Lower leg skin (tissue), 4 donors: ENCODE data around the gene TRIO. TPM values are rescaled to one million over a fixed set of nuclear protein-coding genes. Genes with fewer than 3 reads are reported as not detected.
A peak's percentile ranks its signal among the peaks of the same experiment; 100 is the strongest.

Experiments
- DNase-seq, 2 donors: peaks; one replicate each; pipeline ENCODE4 v3.0.0-alpha.2; 2019; ENCODE audit warnings: low spot score in 2 of 2
- H3K4me3 ChIP-seq: fragments of 200-600 bp; sonication (generic); 2 replicates; pipeline ENCODE4 v1.5.1; 2017; ENCODE audit warnings: mild to moderate bottlenecking, low read depth; ENCODE audit not compliant: poor library complexity, severe bottlenecking
- CTCF ChIP-seq, 3 donors: fragments of 450-650 bp; IDR thresholded peaks; one replicate each; pipeline ENCODE4 v1.5.1; 2016; ENCODE audit warnings: antibody characterized with exemption in 3 of 3, mild to moderate bottlenecking in 3 of 3, moderate library complexity in 2 of 3
- POLR2A ChIP-seq, 2 donors: fragments of 450-650 bp; IDR thresholded peaks; one replicate each; pipeline ENCODE4 v1.6.1; 2016 to 2017; ENCODE audit warnings: antibody characterized with exemption in 2 of 2, mild to moderate bottlenecking in 1 of 2, moderate library complexity in 1 of 2
- WGBS, 2 donors: methylation state at CpG; one replicate each; pipeline ENCODE4 v1.1.5; 2018; 5-methylcytosine and 5-hydroxymethylcytosine counted together
- intact Hi-C: fragments of 100-400 bp; cut with DNase I; formaldehyde crosslinking; loops from one replicate; pipeline ENCODE4 v1.15.0; 2023; ENCODE audit warnings: low total_unique reads
- total RNA-seq, 4 donors: library from RNA; depleted of rRNA; stranded (reverse); fragments of >200 nt; gene quantifications; one replicate each; pipeline ENCODE4 v1.1.0, GENCODE V29; 2016

The TRIO gene
- total RNA-seq, 4 donors from 2014 or later, result 47.8 to 101 (median 64.5) TPM

- DNase-seq, result no peak
- no peak overlapping the region for H3K4me3 ChIP-seq
- TF ChIP-seq CTCF (IDR thresholded peaks at IDR 0.05) (no peak), POLR2A (IDR thresholded peaks at IDR 0.05) (no peak)
- 98 to 99% methylated on average over 12 to 16 of the region's 26 CpGs for WGBS, 2 donors
- intact Hi-C loops, result no loop called here
These were observed 312.7 kb downstream of the TRIO start for GRCh38 chr5:14455814-14456321.

GRCh38 chr5:14457476-14457875, 314.3 kb downstream of the TRIO start:
- H3K4me3 ChIP-seq, result no peak overlapping the region
- WGBS, 2 donors, result 69 to 80% methylated on average over 7 of the region's 7 CpGs
- intact Hi-C loops, result no loop called here
- DNase-seq, result no peak
- TF ChIP-seq POLR2A (IDR thresholded peaks at IDR 0.05) (no peak), CTCF (IDR thresholded peaks at IDR 0.05) (no peak)

- DNase-seq, result no peak
- WGBS, 2 donors, result 53 to 57% methylated on average over 3 of the region's 3 CpGs
- H3K4me3 ChIP-seq, result no peak overlapping the region
- no peak for TF ChIP-seq POLR2A (IDR thresholded peaks at IDR 0.05)
- no peak for TF ChIP-seq CTCF (IDR thresholded peaks at IDR 0.05)
- intact Hi-C loops, result no loop called here
These were observed 315.3 kb downstream of the TRIO start for GRCh38 chr5:14458414-14458813.

- intact Hi-C loops, result no loop called here
- 97% methylated on average over 41 to 46 of the region's 46 CpGs for WGBS, 2 donors
- TF ChIP-seq POLR2A (IDR thresholded peaks at IDR 0.05) (no peak), CTCF (IDR thresholded peaks at IDR 0.05) (no peak)
- H3K4me3 ChIP-seq, result no peak overlapping the region
- DNase-seq, result no peak
These were observed 317.8 kb downstream of the TRIO start for GRCh38 chr5:14460844-14461398.

- no peak for TF ChIP-seq POLR2A (IDR thresholded peaks at IDR 0.05)
- no peak for TF ChIP-seq CTCF (IDR thresholded peaks at IDR 0.05)
- intact Hi-C loops, result no loop called here
- no peak overlapping the region for H3K4me3 ChIP-seq
- DNase-seq, result no peak
- WGBS, 2 donors, result 92 to 96% methylated on average over 14 of the region's 14 CpGs
These were observed 319.5 kb downstream of the TRIO start for GRCh38 chr5:14462681-14463080.

GRCh38 chr5:14463629-14464028, 320.5 kb downstream of the TRIO start:
- 16 to 21% methylated on average over 3 of the region's 3 CpGs for WGBS, 2 donors
- intact Hi-C loops, result no loop called here
- H3K4me3 ChIP-seq, result no peak overlapping the region
- DNase-seq, result peak in 1 of 2 donors; percentile 75
- TF ChIP-seq CTCF (IDR thresholded peaks at IDR 0.05), result no peak
- no peak for TF ChIP-seq POLR2A (IDR thresholded peaks at IDR 0.05)
